IMR-90 (cell line): ENCODE data around the gene DNM2.

ENCODE experiments used
- CEBPB ChIP-seq: IDR thresholded peaks from 2 replicates; pipeline ENCODE4 v1.6.1; 2012; ENCODE audit warnings: low read depth, low read length, improper control_type of control experiment
- CTCF ChIP-seq: conservative IDR thresholded peaks from 2 replicates; pipeline ENCODE4 v1.5.1; 2012; ENCODE audit warnings: mild to moderate bottlenecking, low read depth, low read length, improper control_type of control experiment
- NFE2L2 ChIP-seq: fragments of 150-350 bp; IDR thresholded peaks from 2 replicates; pipeline ENCODE4 v1.6.1; 2016; ENCODE audit warnings: low read depth, mild to moderate bottlenecking, low read length
- POLR2A ChIP-seq: IDR thresholded peaks from 2 replicates; pipeline ENCODE4 v1.6.1; 2012; ENCODE audit warnings: mild to moderate bottlenecking, low read depth, low read length
- RAD21 ChIP-seq: IDR thresholded peaks from 2 replicates; pipeline ENCODE4 v1.6.1; 2012; ENCODE audit warnings: low read length, improper control_type of control experiment
- RFX5 ChIP-seq: IDR thresholded peaks from 2 replicates; pipeline ENCODE4 v1.8.0; 2012; ENCODE audit warnings: low read depth, mild to moderate bottlenecking, low read length, moderate library complexity
- TF ChIP-seq, protein P1 (sequence below): fragments of 150-350 bp; IDR thresholded peaks from 2 replicates; pipeline ENCODE4 v1.6.1; 2017; ENCODE audit warnings: mild to moderate bottlenecking, antibody characterized with exemption, low read length, low read depth

DNA sequence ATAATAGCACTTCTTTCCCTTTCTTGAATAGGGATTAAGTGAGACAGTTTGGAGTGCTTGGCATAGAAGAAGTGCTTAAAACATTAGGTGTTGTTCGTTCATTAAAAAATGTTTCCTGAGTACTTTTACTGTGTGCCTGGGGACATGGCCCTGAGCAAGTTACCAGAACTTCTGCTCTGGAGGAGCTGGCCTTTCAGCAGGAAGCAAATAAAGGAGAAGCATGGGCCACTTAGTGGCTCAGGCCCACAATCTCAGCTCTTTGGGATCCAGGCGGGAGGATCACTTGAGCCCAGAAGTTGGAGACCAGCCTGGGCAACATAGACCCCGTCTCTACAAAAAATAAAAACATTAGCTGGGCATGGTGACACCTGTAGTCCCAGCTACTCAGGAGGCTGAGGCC is 5.7 kb downstream of the DNM2 start:
- no peak for TF ChIP-seq CTCF
- TF ChIP-seq CEBPB = no peak
- no peak for TF ChIP-seq POLR2A
- no peak for TF ChIP-seq NFE2L2
- TF ChIP-seq RAD21 = no peak
- TF ChIP-seq, protein P1, sequence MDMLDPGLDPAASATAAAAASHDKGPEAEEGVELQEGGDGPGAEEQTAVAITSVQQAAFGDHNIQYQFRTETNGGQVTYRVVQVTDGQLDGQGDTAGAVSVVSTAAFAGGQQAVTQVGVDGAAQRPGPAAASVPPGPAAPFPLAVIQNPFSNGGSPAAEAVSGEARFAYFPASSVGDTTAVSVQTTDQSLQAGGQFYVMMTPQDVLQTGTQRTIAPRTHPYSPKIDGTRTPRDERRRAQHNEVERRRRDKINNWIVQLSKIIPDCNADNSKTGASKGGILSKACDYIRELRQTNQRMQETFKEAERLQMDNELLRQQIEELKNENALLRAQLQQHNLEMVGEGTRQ = no peak
- TF ChIP-seq RFX5 = no peak
